Neural cell (in vitro differentiated cells): ENCODE results near the gene TRPC4AP. TPM values are rescaled to one million over a fixed set of nuclear protein-coding genes. Genes with fewer than 3 reads are reported as not detected.

ENCODE experiments used
- H2AFZ ChIP-seq: fragments of 200-600, 300-800 bp; sonication (generic), shearing (Covaris generic); 2 replicates; pipeline ENCODE4 v1.6.0; 2014; ENCODE audit warnings: low read depth, mild to moderate bottlenecking, antibody characterized with exemption, low read length, moderate library complexity
- H3F3A ChIP-seq: fragments of 200-600 bp; shearing (Covaris generic); 2 replicates; pipeline ENCODE4 v1.6.1; 2016; ENCODE audit warnings: mild to moderate bottlenecking, moderate library complexity, mixed read lengths, antibody characterized with exemption, low read length; ENCODE audit not compliant: insufficient read depth, poor library complexity, severe bottlenecking
- H3K27ac ChIP-seq: fragments of 200-600, 300-800 bp; sonication (generic), shearing (Covaris generic); 2 replicates; pipeline ENCODE4 v1.5.1; 2014; ENCODE audit warnings: mild to moderate bottlenecking, low read length, moderate library complexity
- H3K27me3 ChIP-seq: fragments of 300-800, 200-600 bp; sonication (generic), shearing (Covaris generic); 2 replicates; pipeline ENCODE4 v1.6.0; 2014; ENCODE audit warnings: mild to moderate bottlenecking, low read depth, low read length, moderate library complexity; ENCODE audit not compliant: insufficient read depth
- H3K36me3 ChIP-seq: fragments of 300-800, 200-600 bp; sonication (generic), shearing (Covaris generic); 2 replicates; pipeline ENCODE4 v1.5.1; 2014; ENCODE audit warnings: mild to moderate bottlenecking, antibody characterized with exemption, low read length, moderate library complexity; ENCODE audit not compliant: insufficient read depth
- H3K4me2 ChIP-seq: fragments of 300-800, 200-600 bp; sonication (generic), shearing (Covaris generic); 2 replicates; pipeline ENCODE4 v1.6.0; 2014; ENCODE audit warnings: mild to moderate bottlenecking, low read length
- H3K4me3 ChIP-seq: fragments of 300-800, 200-600 bp; sonication (generic), shearing (Covaris generic); 2 replicates; pipeline ENCODE4 v1.5.1; 2014; ENCODE audit warnings: mild to moderate bottlenecking, low read length, moderate library complexity
- H3K79me2 ChIP-seq: fragments of 200-600 bp; shearing (Covaris generic); replicated peaks from 2 replicates; pipeline ENCODE4 v1.6.0; 2014; ENCODE audit warnings: mild to moderate bottlenecking, low read length, moderate library complexity; ENCODE audit not compliant: insufficient read depth
- H3K9ac ChIP-seq: fragments of 300-800, 200-600 bp; sonication (generic), shearing (Covaris generic); 2 replicates; pipeline ENCODE4 v1.6.1; 2016; ENCODE audit warnings: mild to moderate bottlenecking, low read length, mixed read lengths
- H3K9me2 ChIP-seq: fragments of 200-600 bp; shearing (Covaris generic); 2 replicates; pipeline ENCODE4 v1.6.1; 2016; ENCODE audit warnings: mild to moderate bottlenecking, low read length, mixed read lengths; ENCODE audit not compliant: insufficient read depth
- H3K9me3 ChIP-seq: fragments of 200-600, 300-800 bp; sonication (generic), shearing (Covaris generic); 2 replicates; pipeline ENCODE4 v1.6.1; 2016; ENCODE audit warnings: mild to moderate bottlenecking, mixed run types, low read length, moderate library complexity, mixed read lengths
- H4K20me1 ChIP-seq: fragments of 200-600 bp; shearing (Covaris generic); 2 replicates; pipeline ENCODE4 v1.6.1; 2016; ENCODE audit warnings: mild to moderate bottlenecking, mixed run types; ENCODE audit not compliant: insufficient read depth
- EP300 ChIP-seq: fragments of 450-650 bp; conservative IDR thresholded peaks from 2 replicates; pipeline ENCODE4 v1.6.1; 2014; ENCODE audit warnings: antibody characterized with exemption, mild to moderate bottlenecking, moderate library complexity; ENCODE audit not compliant: poor library complexity, severe bottlenecking
- EZH2 ChIP-seq: fragments of 200-600, 300-800 bp; shearing (Covaris generic), sonication (generic); IDR thresholded peaks from 2 replicates; pipeline ENCODE4 v1.6.1; 2014; ENCODE audit warnings: antibody characterized with exemption, low read length, borderline replicate concordance, mild to moderate bottlenecking; ENCODE audit not compliant: insufficient read depth, poor library complexity, severe bottlenecking
- MXI1 ChIP-seq: fragments of 450-650 bp; conservative IDR thresholded peaks from 2 replicates; pipeline ENCODE4 v1.6.1; 2014; ENCODE audit warnings: antibody characterized with exemption, mild to moderate bottlenecking; ENCODE audit not compliant: poor library complexity, severe bottlenecking
- POLR2AphosphoS5 ChIP-seq: IDR thresholded peaks from 2 replicates; pipeline ENCODE4 v1.6.1; 2012
- RAD21 ChIP-seq: fragments of 450-650 bp; conservative IDR thresholded peaks from 2 replicates; pipeline ENCODE4 v1.6.1; 2014; ENCODE audit warnings: antibody characterized with exemption, mild to moderate bottlenecking, moderate library complexity
- SMC3 ChIP-seq: fragments of 450-650 bp; conservative IDR thresholded peaks from 2 replicates; pipeline ENCODE4 v1.6.1; 2014; ENCODE audit warnings: antibody characterized with exemption, mild to moderate bottlenecking, moderate library complexity; ENCODE audit not compliant: poor library complexity
- TAF1 ChIP-seq: IDR thresholded peaks from 2 replicates; pipeline ENCODE4 v1.6.1; 2012; ENCODE audit warnings: low read depth
- polyA plus RNA-seq: library from polyadenylated mRNA; depleted of rRNA; stranded (reverse); fragments of >200 nt; gene quantifications from 2 replicates; pipeline ENCODE4 v1.2.3, GENCODE V29; 2014
- TF ChIP-seq, protein P1 (sequence below): fragments of 450-650 bp; IDR thresholded peaks from 2 replicates; pipeline ENCODE4 v1.5.1; 2014; ENCODE audit warnings: antibody characterized with exemption, mild to moderate bottlenecking, moderate library complexity; ENCODE audit not compliant: poor library complexity, severe bottlenecking
- TF ChIP-seq, protein P2 (sequence below): IDR thresholded peaks from 2 replicates; pipeline ENCODE4 v1.6.1; 2012; ENCODE audit warnings: borderline replicate concordance

TRPC4AP gene
- polyA plus RNA-seq, 1 donor from 2014 or later = 85.9 TPM

DNA sequence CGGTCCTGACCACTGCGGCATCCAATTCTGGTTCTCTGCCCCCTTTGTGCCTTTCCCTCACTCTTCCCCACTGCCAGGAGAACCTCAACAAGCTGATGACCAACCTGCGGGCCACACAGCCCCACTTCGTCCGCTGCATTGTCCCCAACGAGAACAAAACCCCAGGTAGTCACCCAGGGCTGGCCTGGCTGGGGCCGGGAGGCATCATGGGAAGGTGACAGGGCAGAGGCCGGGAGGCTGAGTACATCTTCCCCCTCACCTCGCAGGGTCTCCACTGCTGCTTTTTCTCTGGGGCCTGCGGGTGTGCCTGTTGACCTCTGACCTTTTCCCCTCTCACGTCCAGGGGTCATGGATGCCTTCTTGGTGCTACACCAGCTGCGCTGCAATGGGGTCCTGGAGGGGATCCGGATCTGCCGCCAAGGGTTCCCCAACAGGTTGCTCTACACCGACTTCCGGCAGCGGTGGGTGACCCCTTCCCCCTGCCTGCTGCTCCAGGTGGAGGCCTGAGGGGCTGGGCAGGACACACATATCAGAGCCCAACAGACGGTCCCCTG, 101.9 kb downstream of the TRPC4AP start:
- H3K4me3 ChIP-seq = no peak overlapping the region
- no peaks in the 10 kb centered on the region for H3K27me3 ChIP-seq
- H3F3A ChIP-seq = no peaks in the 10 kb centered on the region
- TF ChIP-seq EZH2 (no peak), TAF1 (no peak), SMC3 (no peak), MXI1 (no peak), EP300 (no peak), RAD21 (no peak), POLR2AphosphoS5 (no peak)
- TF ChIP-seq, protein P1, sequence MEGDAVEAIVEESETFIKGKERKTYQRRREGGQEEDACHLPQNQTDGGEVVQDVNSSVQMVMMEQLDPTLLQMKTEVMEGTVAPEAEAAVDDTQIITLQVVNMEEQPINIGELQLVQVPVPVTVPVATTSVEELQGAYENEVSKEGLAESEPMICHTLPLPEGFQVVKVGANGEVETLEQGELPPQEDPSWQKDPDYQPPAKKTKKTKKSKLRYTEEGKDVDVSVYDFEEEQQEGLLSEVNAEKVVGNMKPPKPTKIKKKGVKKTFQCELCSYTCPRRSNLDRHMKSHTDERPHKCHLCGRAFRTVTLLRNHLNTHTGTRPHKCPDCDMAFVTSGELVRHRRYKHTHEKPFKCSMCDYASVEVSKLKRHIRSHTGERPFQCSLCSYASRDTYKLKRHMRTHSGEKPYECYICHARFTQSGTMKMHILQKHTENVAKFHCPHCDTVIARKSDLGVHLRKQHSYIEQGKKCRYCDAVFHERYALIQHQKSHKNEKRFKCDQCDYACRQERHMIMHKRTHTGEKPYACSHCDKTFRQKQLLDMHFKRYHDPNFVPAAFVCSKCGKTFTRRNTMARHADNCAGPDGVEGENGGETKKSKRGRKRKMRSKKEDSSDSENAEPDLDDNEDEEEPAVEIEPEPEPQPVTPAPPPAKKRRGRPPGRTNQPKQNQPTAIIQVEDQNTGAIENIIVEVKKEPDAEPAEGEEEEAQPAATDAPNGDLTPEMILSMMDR = no peak
- TF ChIP-seq, protein P2, sequence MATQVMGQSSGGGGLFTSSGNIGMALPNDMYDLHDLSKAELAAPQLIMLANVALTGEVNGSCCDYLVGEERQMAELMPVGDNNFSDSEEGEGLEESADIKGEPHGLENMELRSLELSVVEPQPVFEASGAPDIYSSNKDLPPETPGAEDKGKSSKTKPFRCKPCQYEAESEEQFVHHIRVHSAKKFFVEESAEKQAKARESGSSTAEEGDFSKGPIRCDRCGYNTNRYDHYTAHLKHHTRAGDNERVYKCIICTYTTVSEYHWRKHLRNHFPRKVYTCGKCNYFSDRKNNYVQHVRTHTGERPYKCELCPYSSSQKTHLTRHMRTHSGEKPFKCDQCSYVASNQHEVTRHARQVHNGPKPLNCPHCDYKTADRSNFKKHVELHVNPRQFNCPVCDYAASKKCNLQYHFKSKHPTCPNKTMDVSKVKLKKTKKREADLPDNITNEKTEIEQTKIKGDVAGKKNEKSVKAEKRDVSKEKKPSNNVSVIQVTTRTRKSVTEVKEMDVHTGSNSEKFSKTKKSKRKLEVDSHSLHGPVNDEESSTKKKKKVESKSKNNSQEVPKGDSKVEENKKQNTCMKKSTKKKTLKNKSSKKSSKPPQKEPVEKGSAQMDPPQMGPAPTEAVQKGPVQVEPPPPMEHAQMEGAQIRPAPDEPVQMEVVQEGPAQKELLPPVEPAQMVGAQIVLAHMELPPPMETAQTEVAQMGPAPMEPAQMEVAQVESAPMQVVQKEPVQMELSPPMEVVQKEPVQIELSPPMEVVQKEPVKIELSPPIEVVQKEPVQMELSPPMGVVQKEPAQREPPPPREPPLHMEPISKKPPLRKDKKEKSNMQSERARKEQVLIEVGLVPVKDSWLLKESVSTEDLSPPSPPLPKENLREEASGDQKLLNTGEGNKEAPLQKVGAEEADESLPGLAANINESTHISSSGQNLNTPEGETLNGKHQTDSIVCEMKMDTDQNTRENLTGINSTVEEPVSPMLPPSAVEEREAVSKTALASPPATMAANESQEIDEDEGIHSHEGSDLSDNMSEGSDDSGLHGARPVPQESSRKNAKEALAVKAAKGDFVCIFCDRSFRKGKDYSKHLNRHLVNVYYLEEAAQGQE = no peak
- no peak overlapping the region for H2AFZ ChIP-seq
- H3K79me2 ChIP-seq = no peaks in the 10 kb centered on the region
- H3K36me3 ChIP-seq = no peaks in the 10 kb centered on the region
- no peak overlapping the region for H3K9ac ChIP-seq
- H3K9me2 ChIP-seq = no peaks in the 10 kb centered on the region
- H3K4me2 ChIP-seq = no peak overlapping the region
- no peak overlapping the region for H3K27ac ChIP-seq
- no peaks in the 10 kb centered on the region for H3K9me3 ChIP-seq
- no peaks in the 10 kb centered on the region for H4K20me1 ChIP-seq

DNA sequence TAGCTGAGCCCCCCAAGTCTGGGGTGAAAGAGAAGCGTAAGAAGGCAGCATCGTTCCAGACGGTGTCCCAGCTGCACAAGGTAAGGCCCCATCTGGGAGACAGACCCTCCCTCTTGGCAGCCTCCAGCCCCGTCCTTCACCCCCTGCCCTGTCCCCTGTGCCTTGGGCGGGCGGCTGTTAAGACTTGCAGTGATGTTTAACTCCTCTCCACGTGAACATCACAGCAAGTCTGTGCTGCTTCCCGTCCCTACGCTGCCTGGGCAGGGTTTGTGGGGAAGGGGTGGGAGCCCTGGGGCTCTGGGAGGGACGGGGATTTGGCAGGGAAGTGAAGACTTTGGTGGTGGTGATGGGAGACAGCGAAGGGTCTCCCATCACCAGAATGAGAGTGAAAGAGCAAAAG, 102.4 kb downstream of the TRPC4AP start:
- H3K27ac ChIP-seq = no peak overlapping the region

More for the DNA sequence above, 102.4 kb downstream of the TRPC4AP start:
- H3K9me3 ChIP-seq = no peaks in the 10 kb centered on the region
- no peak overlapping the region for H3K4me3 ChIP-seq
- H3F3A ChIP-seq = no peaks in the 10 kb centered on the region
- H3K36me3 ChIP-seq = no peaks in the 10 kb centered on the region
- TF ChIP-seq TAF1 = no peak
- no peak for TF ChIP-seq RAD21
- TF ChIP-seq, protein P1 = no peak
- H3K9ac ChIP-seq = no peak overlapping the region
- H3K9me2 ChIP-seq = no peaks in the 10 kb centered on the region
- no peak overlapping the region for H2AFZ ChIP-seq
- no peaks in the 10 kb centered on the region for H3K79me2 ChIP-seq
- H3K27me3 ChIP-seq = no peaks in the 10 kb centered on the region
- no peaks in the 10 kb centered on the region for H4K20me1 ChIP-seq
- no peak overlapping the region for H3K4me2 ChIP-seq
